Measurements from ENCODE around the gene IL1B. TPM values are rescaled to one million over a fixed set of nuclear protein-coding genes. Genes with fewer than 3 reads are reported as not detected.

IL1B gene
- polyA plus RNA-seq, 1 donor from 2014 or later, result not detected

- no peaks in the 10 kb centered on the region for H3K9me3 ChIP-seq (ENCODE audit: low read length)
- no peaks in the 10 kb centered on the region for H3K9me2 ChIP-seq (ENCODE audit: insufficient read depth, low read length)
- H3K27ac ChIP-seq (ENCODE audit: low read length), result no peak overlapping the region
- no peaks in the 10 kb centered on the region for H4K20me1 ChIP-seq (ENCODE audit: insufficient read depth)
- no peak overlapping the region for H3K9ac ChIP-seq (ENCODE audit: low read length)
- H3K36me3 ChIP-seq (ENCODE audit: insufficient read depth, low read length), result no peaks in the 10 kb centered on the region
- H3F3A ChIP-seq (ENCODE audit: insufficient read depth, low read length, poor library complexity, severe bottlenecking), result no peaks in the 10 kb centered on the region
- no peak overlapping the region for H3K4me2 ChIP-seq (ENCODE audit: low read length)
- no peaks in the 10 kb centered on the region for H3K27me3 ChIP-seq (ENCODE audit: insufficient read depth, low read depth, low read length)
- no peak overlapping the region for H3K4me3 ChIP-seq (ENCODE audit: low read length)
- TF ChIP-seq POLR2AphosphoS5 (IDR thresholded peaks at IDR 0.05) (no peak), REST (IDR thresholded peaks at IDR 0.05; ENCODE audit: borderline replicate concordance) (no peak), MXI1 (conservative IDR thresholded peaks at IDR 0.05; ENCODE audit: poor library complexity, severe bottlenecking) (no peak), RAD21 (conservative IDR thresholded peaks at IDR 0.05) (no peak), EP300 (conservative IDR thresholded peaks at IDR 0.05; ENCODE audit: poor library complexity, severe bottlenecking) (no peak), TAF1 (IDR thresholded peaks at IDR 0.05; ENCODE audit: low read depth) (no peak), CTCF (IDR thresholded peaks at IDR 0.05; ENCODE audit: poor library complexity, severe bottlenecking) (no peak), EZH2 (IDR thresholded peaks at IDR 0.05; ENCODE audit: borderline replicate concordance, insufficient read depth, low read length, poor library complexity, severe bottlenecking) (no peak), SMC3 (conservative IDR thresholded peaks at IDR 0.05; ENCODE audit: poor library complexity) (no peak)
- no peak overlapping the region for H2AFZ ChIP-seq (ENCODE audit: low read depth, low read length)
- H3K79me2 ChIP-seq (replicated peaks; ENCODE audit: insufficient read depth, low read length), result no peaks in the 10 kb centered on the region
These were observed 27.5 kb downstream of the IL1B start for GRCh38 chr2:112809112-112809511.

- Histone ChIP-seq H3K9me3 (ENCODE audit: low read length) (no peaks in the 10 kb centered on the region), H3K9ac (ENCODE audit: low read length) (no peak overlapping the region), H3K9me2 (ENCODE audit: insufficient read depth, low read length) (no peaks in the 10 kb centered on the region), H3K36me3 (ENCODE audit: insufficient read depth, low read length) (no peaks in the 10 kb centered on the region), H3F3A (ENCODE audit: insufficient read depth, low read length, poor library complexity, severe bottlenecking) (no peaks in the 10 kb centered on the region), H3K79me2 (replicated peaks; ENCODE audit: insufficient read depth, low read length) (no peaks in the 10 kb centered on the region), H3K4me3 (ENCODE audit: low read length) (no peak overlapping the region), H3K4me2 (ENCODE audit: low read length) (no peak overlapping the region), H3K27ac (ENCODE audit: low read length) (no peak overlapping the region), H3K27me3 (ENCODE audit: insufficient read depth, low read depth, low read length) (no peaks in the 10 kb centered on the region), H2AFZ (ENCODE audit: low read depth, low read length) (no peak overlapping the region), H4K20me1 (ENCODE audit: insufficient read depth) (no peaks in the 10 kb centered on the region)
- TF ChIP-seq REST (IDR thresholded peaks at IDR 0.05; ENCODE audit: borderline replicate concordance) (no peak), TAF1 (IDR thresholded peaks at IDR 0.05; ENCODE audit: low read depth) (no peak)
These were observed 29.3 kb downstream of the IL1B start for GRCh38 chr2:112807233-112807807.
